Regular cardiac myocyte (primary cell): ENCODE measurements around the gene SLC17A5. TPM values are rescaled to one million over a fixed set of nuclear protein-coding genes. Genes with fewer than 3 reads are reported as not detected.

Source experiments
- total RNA-seq: library from RNA; depleted of rRNA; stranded (reverse); fragments of >200 nt; gene quantifications from 2 replicates; pipeline ENCODE4 v1.2.3, GENCODE V29; 2014

Gene SLC17A5
- 32.2 and 85.1 TPM in 2 replicates for total RNA-seq

GRCh38 chr6:73653571-73654424 lies at the start of gene SLC17A5:
Gene SLC17A5, minus strand, starts transcription at chr6:73653992. Its CDS starts 106 bp downstream, at chr6:73653886.

GRCh38 chr6:73695619-73696421 lies 42.0 kb upstream of the SLC17A5 start, which contains the start of gene CD109:
Gene CD109, plus strand, starts transcription at chr6:73696203. Its CDS starts 13 bp downstream, at chr6:73696216.

Other genes with a start within 250 kb of the SLC17A5 start
- gene CGAS, start 201.7 kb downstream of the SLC17A5 start, total RNA-seq = 7.6 and 10.2 TPM in 2 replicates
- 24.8 and 34.7 TPM in 2 replicates for gene MTO1, start 192.3 kb downstream of the SLC17A5 start, total RNA-seq
- 20,609 and 36,365 TPM in 2 replicates for gene EEF1A1, start 133.0 kb downstream of the SLC17A5 start, total RNA-seq
- gene CD109, start 42.2 kb upstream of the SLC17A5 start, total RNA-seq = 5.8 and 12.4 TPM in 2 replicates